Measurements from ENCODE around the gene POTEG. TPM values are rescaled to one million over a fixed set of nuclear protein-coding genes. Genes with fewer than 3 reads are reported as not detected.
"Not testable (repeated sequence)": the region's sequence is repeated elsewhere in the genome, so short reads cannot be mapped to it uniquely, and the experiment has no call there.

Gene POTEG
- not detected for polyA plus RNA-seq (ENCODE audit: insufficient read length)

DNA sequence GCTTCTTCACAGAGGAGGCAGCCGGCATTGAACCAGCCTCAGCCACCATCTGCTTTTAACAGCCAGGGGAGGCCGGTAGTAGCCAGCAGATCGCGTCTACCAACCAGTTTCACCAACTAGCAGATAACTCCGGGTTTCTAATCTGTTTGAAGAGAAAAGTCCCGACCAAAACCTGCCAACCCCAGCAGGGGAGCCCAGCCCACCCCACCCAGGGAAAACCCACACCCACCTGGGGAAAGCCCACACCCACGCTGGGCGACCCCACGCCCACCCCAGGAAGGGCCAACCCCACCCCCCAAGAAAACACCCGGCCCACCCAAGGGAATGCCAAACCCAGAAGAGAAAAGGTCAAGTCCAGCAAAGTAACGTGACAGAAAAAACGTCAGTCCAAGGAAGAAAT is at the start of gene POTEG:
POTEG (minus strand) TSS at position 101 of the 400 bp plus-strand sequence; CDS start at position 49, 52 bp downstream.
- DNase-seq (ENCODE audit: low read depth) = not testable (repeated sequence)

DNA sequence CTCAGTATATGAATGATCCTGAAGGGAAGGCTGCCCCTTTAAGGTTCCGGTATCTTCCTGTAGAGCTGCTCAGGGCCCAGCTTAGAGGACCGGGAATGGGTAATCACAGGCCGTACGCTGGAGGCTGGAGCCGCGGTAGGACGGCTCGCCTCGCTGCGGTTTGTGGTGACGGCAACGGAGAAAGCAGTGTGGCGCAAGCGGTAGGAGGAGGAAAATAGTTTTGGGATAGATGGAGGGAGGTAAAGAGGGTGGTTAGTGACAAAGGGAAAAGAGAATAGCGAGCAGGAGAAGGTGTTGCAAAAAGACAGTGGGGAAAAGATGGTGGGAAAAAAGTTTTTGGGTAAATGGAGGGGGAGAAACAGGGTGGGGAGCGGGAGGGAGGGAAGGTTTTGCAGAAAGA is 48.0 kb upstream of the POTEG start:
- not testable (repeated sequence) for DNase-seq (ENCODE audit: low read depth)

DNA sequence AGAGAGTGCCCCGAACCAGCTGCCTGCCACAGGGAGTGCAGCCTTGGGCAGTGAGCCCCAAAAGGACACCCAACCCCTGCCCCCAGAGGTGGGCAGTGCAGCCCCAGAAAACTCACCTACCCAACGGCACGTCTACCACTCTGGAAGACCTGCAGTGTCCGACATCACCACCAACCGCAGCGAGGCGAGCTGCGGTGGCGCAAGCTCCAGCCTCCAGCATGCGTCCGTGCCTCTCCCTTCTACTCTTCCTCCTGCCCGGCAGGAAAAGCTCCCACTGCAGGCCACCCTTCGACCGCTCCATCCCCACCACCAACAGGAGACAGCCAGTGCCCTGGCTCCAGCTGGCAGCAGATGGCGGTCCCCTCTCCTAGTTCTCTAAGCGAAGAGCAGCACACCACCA is 47.3 kb upstream of the POTEG start:
- not testable (repeated sequence) for DNase-seq (ENCODE audit: low read depth)

DNA sequence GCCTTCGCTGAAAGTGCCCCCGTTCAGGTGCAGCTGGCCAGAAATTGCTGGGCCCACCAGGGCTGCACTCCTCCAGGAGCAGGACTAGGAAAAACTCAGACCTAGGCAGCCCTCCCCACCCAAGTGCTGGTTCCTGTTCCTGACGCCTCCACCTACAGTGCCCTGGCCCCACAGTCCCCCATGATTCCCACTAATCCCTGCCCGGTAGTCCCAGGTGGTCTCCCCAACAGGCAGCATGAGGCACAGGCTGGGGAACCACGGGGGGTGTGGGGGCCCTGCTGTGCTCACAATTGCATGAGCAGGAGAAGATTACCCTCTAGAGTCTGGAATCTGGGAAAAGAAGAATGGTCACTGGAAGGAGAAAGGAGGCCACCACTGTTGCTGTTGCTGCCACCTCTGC is 46.4 kb upstream of the POTEG start:
- DNase-seq (ENCODE audit: low read depth) = not testable (repeated sequence)

DNA sequence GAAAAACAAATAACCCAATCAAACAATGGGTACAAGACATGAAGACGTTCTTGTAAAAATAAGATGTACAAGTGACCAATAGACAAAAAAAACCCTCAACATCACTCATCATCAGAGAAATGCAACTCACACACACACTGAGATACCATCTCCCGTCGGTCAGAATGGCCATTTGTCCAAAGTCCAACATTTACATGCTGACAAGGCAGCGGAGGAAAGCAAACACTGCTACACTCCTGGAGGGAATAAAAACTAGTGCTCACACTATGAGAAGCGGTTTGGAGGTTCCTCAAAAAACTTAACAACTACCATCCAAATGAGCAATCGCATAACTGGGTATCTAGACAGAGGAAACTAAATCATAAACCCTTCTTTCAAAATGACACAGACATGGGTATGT is 11.6 kb upstream of the POTEG start:
- not testable (repeated sequence) for DNase-seq (ENCODE audit: low read depth)

DNA sequence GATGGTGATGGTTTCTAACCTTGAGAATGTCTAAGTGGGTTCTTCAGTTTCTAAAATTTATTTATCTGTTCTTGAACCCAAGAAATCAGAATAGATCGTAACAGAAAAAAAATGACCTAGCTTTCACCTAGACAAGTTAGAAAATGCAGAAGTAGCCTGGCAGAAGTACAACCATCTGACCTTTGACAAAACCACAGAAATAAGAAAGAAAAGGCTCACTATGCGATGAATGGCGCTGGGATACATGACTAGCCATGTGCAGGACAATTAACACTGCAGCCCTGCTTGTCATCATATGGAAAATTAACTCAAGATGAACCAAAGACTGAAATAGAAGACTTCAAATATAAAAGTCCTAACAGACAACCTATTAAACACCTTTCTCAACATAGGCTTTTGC is 5.7 kb upstream of the POTEG start:
- DNase-seq (ENCODE audit: low read depth) = not testable (repeated sequence)

DNA sequence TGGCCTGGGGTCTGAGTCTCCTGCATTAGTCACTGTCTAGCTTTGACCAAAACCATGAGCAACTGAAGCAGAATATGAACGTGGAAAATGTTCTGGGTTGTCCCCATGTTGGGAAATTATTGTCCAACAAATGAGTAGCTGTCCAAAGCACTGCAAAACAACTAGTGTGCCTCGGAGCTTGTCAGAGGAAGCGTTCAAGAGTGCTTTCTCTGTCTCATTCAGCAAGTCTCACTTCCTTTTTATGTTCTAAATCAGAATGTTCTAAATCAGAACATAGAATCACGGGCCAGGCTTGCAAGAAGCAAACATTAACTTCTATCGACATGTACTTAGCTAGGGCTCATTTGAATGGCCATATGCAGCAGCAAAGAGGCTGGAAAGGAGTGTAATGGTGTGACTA is 5.1 kb upstream of the POTEG start:
- DNase-seq (ENCODE audit: low read depth) = not testable (repeated sequence)

DNA sequence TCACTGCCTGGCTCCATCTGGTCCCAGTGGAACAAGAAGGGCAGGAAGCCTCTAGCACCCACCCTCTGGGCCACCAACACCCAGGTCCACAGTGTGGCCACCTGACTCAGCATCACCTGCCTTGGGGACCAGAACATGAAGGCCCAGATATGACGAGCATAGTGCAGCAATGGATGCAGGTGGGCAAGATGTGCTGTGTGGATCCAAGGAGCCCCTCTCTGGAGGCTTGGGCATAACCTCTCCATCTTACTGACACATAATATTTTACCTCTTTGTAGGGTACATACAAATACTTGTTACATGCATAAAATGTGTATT is 2.9 kb upstream of the POTEG start:
- DNase-seq (ENCODE audit: low read depth) = not testable (repeated sequence)

DNA sequence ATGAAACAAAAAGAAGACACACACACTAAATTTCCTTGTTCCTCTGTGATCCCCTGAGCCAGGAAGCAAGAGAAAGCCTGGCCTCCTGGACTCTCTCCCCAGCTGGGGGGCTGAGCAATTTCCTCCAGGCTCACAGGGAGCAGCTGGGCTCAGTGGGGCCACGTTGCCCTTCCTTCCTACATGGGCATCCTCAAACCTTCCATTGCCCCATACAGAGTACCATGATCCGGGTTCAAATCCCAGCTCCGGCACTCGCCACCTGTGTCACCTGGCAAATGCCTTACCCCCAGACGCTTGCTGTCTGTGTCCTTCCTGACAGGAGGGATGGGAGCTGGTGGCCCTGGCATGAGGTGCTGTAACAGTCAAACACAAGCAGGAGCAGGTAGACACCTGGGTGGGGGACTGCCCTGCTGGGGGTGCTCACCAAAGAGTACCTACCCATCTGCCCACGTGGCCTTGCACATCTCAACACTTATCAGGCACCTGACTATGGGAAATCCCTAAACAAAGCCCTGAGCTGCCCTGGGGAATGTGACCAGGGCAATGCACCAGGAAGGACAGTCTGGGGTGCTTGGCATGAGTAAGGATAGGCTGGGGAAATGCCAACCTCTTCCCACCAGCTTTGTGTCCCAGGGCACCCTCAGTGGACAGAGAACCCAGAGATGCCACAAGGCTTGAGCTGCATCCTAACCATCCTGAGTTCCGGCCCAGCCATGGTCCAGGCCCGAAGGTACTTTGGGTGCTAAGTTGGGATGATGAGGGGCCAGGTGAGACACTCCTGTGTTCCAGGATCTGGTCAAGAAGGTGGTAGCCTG is 2.4 kb upstream of the POTEG start:
- DNase-seq (ENCODE audit: low read depth) = not testable (repeated sequence)

DNA sequence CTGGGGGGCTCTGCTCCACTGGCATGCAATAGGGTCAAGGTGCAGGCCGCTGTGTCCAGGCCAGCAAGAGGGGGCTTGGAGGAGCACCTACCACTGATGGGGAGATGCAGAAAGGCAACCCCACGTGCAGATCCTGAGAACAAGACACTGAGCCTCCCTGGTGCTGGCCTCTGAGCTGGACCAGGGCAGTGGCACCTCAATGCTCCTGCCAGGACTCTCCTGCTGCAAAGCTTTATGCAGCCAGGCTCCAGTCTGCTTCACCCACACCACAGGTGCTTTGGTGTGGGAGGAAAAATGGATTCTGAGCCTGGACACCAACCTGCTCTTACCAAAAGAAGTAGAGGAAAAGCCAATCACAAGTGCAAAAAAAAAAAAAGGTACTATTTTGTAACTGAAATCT is 1.7 kb upstream of the POTEG start:
- DNase-seq (ENCODE audit: low read depth) = not testable (repeated sequence)

DNA sequence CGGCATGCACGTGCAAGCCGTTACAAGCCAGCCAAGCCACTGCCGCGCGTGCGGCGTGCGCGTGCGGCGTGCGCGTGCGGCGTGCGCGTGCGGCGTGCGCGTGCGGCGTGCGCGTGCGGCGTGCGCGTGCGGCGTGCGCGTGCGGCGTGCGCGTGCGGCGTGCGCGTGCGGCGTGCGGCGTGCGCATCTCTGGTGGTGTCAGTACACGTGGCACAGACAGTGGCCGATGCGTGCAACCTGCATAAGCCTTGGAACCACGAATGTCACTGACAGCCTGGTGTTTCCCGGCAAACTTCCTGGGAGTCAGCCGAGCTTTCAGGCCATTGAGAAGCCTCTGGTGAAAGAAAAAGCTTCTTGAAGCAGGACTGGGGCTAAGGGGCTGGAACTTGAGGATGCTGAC is 750 bp upstream of the POTEG start:
- DNase-seq (ENCODE audit: low read depth) = not testable (repeated sequence)

DNA sequence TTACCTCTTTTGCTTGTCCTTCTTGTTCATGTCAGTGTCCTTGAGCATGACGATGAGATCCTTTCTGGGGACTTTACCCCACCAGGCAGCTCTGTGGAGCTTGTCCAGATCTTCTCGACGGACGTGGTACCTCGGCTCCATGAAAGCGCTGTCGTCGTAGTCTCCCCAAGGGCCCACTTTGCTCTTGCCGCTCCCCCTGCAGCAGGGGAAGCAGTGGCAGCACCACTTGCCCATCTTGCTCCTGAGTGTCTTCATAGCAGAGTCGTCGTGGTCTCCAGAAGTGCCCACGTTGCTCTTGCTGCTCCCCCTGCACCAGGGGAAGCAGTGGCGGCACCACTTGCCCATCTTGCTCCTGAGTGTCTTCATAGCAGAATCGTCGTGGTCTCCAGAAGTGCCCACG is 376 bp downstream of the POTEG start:
- not testable (repeated sequence) for DNase-seq (ENCODE audit: low read depth)

DNA sequence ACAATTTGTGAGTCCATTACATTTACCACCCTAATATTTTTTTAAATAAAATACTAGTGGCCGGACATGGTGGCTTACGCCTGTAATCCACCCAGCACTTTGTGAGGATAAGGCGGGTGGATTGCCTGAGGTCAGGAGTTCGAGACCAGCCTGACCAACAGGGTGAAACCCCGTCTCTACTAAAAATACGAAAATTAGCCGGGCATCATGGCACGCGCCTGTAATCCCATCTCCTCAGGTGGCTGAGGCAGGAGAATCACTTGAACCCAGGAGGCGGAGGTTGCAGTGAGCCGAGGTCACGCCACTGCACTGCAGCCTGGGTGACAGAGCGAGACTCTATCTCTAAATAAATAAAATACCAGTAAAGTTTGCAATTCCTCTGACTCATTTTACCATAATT is 25.6 kb downstream of the POTEG start:
- not testable (repeated sequence) for DNase-seq (ENCODE audit: low read depth)

DNA sequence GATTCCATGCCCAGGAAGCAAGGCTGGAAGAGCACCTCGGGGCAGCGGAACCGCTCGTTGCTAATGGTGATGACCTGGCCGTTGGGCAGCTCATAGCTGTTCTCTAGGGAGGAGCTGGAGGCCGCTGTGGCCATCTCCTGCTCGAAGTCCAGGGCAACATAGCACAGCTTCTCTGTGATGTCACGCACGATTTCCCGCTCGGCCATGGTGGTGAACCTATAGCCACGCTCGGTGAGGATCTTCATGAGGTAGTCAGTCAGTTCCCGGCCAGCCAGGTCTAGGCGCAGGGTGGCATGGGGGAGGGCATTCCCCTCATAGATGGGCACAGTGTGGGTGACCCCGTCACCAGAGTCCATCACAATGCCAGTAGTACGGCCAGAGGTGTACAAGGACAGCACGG is 32.0 kb downstream of the POTEG start:
- DNase-seq (ENCODE audit: low read depth) = not testable (repeated sequence)

DNA sequence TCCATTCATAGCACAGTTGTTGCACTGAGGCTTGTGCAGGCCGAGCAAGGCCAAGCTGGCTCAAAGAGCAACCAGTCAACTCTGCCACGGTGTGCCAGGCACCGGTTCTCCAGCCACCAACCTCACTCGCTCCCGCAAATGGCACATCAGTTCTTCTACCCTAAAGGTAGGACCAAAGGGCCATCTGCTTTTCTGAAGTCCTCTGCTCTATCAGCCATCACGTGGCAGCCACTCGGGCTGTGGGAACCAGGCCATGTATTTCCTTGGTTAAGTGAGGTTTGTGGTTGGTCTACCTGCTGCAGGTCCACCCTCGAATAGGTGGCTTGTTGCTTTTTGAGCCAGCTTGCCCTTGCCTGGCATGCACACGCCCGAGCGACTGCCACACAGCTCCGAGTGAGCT is 39.4 kb downstream of the POTEG start:
- DNase-seq (ENCODE audit: low read depth) = not testable (repeated sequence)

DNA sequence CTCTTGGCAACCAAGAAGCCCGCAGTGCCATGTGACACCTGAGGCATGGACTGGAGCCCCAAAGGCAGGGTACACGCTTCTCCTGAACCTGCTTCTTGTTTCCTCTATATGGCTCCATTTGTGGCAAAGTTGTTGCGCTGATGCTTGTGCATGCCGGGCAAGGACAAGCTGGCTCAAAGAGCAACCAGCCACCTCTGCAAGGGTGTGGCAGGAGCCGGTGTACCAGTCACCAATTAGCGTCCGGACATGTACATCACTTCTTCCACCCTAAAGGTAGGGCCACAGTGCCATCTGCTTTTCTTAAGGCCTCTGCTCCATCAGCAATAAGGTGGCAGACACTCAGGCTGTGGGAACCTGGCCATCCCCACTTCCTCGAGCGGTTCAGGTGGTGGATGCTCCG is 43.9 kb downstream of the POTEG start:
- DNase-seq (ENCODE audit: low read depth) = not testable (repeated sequence)

DNA sequence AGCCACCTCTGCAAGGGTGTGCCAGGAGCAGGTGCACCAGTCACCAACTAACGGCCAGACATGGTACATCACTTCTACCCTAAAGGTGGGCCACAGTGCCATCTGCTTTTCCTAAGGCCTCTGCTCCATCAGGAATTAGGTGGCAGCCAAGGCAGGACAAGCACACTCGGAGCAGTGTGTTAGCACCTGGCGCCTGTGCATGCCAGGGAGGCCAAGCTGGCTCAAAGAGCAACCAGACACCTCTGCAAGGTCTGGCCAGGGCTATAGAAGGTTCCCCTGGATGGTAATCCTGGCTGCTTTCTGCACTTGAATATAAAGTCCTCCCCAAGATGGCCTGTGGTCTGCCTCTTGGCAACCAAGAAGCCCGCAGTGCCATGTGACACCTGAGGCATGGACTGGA is 45.4 kb downstream of the POTEG start:
- not testable (repeated sequence) for DNase-seq (ENCODE audit: low read depth)

DNA sequence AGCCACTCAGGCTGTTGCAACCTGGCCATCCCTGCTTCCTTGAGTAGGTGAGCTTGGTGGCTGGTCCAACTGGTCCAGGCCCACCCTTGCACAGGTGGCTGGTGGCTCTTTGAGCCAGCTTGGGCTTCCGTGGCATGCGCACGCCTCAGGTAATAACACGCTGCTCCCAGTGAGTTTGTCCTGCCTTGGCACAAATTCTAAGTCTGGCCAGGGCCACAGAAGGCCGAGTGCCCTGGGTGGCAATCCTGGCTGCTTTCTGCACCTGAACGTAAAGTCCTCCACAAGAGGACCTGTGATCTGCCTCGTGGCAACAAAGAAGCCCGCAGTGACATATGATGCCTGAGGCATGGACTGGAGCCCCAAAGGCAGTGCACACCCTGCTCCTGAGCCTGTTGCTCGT is 47.1 kb downstream of the POTEG start:
- not testable (repeated sequence) for DNase-seq (ENCODE audit: low read depth)

DNA sequence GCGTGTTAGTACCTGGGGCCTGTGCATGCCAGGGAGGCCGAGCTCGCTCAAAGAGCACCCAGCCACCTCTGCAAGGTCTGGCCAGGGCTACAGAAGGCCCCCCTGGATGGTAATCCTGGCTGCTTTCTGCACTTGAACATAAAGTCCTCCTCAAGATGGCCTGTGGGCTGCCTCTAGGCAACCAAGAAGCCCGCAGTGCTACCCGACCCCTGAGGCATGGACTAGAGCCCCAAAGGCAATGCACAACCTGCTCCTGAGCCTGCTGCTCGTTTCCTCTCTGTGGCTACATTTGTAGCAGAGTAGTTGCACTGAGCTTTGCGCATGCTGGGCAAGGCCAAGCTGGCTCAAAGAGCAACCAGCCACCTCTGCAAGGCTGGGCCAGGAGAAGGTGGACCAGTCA is 47.8 kb downstream of the POTEG start:
- DNase-seq (ENCODE audit: low read depth) = not testable (repeated sequence)

DNA sequence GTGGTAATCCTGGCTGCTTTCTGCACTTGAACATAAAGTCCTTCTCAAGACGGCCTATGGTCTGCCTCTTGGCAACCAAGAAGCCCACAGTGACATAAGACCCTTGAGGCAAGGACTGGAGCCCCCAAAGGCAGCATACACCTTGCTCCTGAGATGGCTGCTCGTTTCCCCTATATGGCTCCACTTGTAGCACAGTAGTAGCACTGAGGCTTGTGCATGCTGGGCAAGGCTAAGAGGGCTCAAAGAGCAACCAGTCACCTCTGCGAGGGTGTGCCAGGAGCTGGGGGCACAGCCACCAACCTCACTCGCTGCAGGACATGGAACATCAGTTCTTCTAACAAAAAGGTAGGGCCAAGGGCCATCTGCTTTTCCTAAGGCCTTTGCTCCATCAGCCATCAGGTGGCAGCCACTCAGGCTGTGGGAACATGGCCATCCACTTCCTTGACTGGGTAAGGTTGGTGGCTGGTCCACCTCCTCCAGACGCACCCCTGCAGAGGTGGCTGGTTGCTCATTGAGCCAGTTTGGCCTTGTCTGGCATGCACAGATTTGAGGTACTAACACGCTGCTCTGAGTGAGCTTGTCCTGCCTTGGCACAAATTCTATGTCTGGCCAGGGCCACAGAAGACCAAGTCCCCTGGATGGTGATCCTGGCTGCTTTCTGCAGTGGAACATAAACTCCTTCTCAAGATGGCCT is 49.9 kb downstream of the POTEG start:
- DNase-seq (ENCODE audit: low read depth) = not testable (repeated sequence)

DNA sequence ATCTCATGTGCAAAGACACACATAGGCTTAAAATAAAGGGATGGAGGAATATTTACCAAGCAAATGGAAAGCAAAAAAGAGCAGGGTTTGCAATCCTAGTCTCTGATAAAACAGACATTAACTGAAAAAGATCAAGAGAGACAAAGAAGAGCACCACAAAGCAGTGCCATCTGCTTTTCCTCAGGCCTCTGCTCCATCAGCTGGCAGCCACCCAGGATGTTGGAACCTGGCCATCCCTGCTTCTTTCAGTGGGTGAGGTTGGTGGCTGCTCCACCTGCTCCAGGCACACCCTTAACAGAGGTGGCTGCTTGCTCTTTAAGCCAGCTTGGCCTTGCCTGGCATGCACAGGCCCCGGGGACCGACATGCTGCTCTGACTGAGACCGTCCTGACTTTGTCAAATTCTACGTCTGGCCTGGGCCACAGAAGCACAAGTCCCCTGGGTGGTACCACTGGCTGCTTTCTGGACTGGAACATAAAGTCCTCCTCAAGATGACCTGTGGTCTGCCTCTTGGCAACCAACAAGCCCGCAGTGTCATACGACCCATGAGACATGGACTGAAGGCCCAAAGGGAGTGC is 51.0 kb downstream of the POTEG start:
- DNase-seq (ENCODE audit: low read depth) = not testable (repeated sequence)

DNA sequence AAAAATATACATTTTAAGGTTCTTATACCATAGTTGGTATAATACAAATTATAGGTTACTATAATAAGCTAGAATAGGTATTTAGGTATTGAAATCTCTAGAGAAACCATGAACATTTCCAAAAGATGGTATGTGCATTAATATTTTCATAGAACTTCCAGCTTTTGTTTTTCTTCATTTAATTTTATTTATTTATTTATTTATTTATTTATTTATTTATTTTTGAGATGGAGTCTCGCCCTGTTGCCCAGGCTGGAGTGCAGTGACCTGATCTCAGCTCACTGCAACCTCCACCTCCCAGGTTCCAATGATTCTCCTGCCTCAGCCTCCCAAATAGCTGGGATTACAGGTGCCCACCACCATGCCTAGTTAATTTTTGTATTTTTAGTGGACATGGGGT is 54.0 kb downstream of the POTEG start:
- not testable (repeated sequence) for DNase-seq (ENCODE audit: low read depth)

DNA sequence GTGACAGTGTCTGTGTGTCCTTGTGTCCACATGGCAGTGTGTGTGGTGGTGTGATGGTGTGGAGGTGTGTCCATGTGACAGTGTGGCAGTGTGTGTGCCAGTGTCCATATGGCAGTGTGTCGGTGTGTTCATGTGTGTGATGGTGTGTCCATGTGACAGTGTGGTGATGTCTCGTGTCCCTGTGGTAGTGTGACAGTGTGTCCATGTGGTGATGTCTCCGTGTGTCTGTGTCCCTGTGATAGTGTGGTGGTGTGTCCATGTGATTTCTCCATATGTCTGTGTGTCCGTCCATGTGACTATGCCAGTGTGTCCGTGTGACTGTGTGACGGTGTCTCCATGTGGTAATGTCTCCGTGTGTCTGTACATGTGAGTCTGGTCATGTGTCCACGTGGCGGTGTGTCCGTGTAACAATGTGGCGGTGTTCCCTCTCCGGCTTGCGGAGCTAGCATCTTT is 59.7 kb downstream of the POTEG start:
- not testable (repeated sequence) for DNase-seq (ENCODE audit: low read depth)
